K562 (cell line): ENCODE measurements around the gene KCNS1. TPM values are rescaled to one million over a fixed set of nuclear protein-coding genes. Genes with fewer than 3 reads are reported as not detected.
A peak's percentile ranks its signal among the peaks of the same experiment; 100 is the strongest.

Source experiments
- ATAC-seq: fragments of 200-7000 bp; cut with Tn5 transposase; 3 replicates; pipeline ENCODE4 v1.9.1; 2020; ENCODE audit warnings: moderate library complexity
- BruUV-seq: library from RNA; stranded (reverse); fragments of 400-500 nt; replicated peaks from 2 replicates; lab custom pipeline; 2021; lab: Mats Ljungman, UMichigan
- CTCF ChIA-PET: fragments of 300-600 bp; formaldehyde crosslinking; extraction: SDS; loops from one replicate; lab custom pipeline; 2021; ENCODE audit warnings: low intra/inter-chr PET ratio; lab: Yijun Ruan, JAX
- POLR2A ChIA-PET: fragments of 300-600, 350-650 bp; sonication (Branson Sonifier 250); formaldehyde crosslinking; extraction: SDS; loops from one replicate; lab custom pipeline; 2021; ENCODE audit warnings: antibody characterized with exemption, inconsistent platforms; lab: Yijun Ruan, JAX
- DNase-seq, 4 experiments: peaks; one replicate each; pipeline versions ENCODE4 v3.0.0 to v3.0.0-alpha.2; 2011 to 2018; ENCODE audit warnings: low spot score in 3 of 4, mixed read lengths in 3 of 4; ENCODE audit errors: extremely low read depth in 1 of 4
- FAIRE-seq: peaks from 2 replicates; lab custom pipeline; 2011; peaks lifted over from hg19 to GRCh38; lab: Jason Lieb, UNC
- H2AFZ ChIP-seq: 2 replicates; pipeline ENCODE4 v1.6.0; 2011; ENCODE audit warnings: low read depth, low read length, control low read depth, inconsistent platforms
- H3K27ac ChIP-seq: fragments of 200-600 bp; 3 replicates; pipeline ENCODE4 v1.8.0; 2011; ENCODE audit warnings: low read depth, mild to moderate bottlenecking, control low read depth, inconsistent platforms, low read length, moderate library complexity, mixed read lengths; ENCODE audit errors: extremely low read depth
- H3K27me3 ChIP-seq, 2 experiments: fragments of 300-600 bp in 1 of 2; 2 replicates in 1 of 2; 3 replicates in 1 of 2; pipeline versions ENCODE4 v1.6.0 to v1.8.0; 2011; ENCODE audit warnings: inconsistent platforms in 2 of 2, low read length in 2 of 2, mild to moderate bottlenecking in 1 of 2, mixed read lengths in 1 of 2, moderate library complexity in 1 of 2; ENCODE audit not compliant: control insufficient read depth in 2 of 2, insufficient read depth in 2 of 2
- H3K36me3 ChIP-seq: fragments of 300-600 bp; 3 replicates; pipeline ENCODE4 v1.8.0; 2011; ENCODE audit warnings: mild to moderate bottlenecking, low read length, inconsistent platforms; ENCODE audit not compliant: control insufficient read depth, insufficient read depth
- H3K4me1 ChIP-seq, 2 experiments: fragments of 200-600 bp in 1 of 2; replicated peaks in 1 of 2; 2 replicates in 1 of 2; 3 replicates in 1 of 2; pipeline versions ENCODE4 v1.5.1 to v1.8.0; 2011; ENCODE audit warnings: inconsistent platforms in 2 of 2, low read length in 2 of 2, mild to moderate bottlenecking in 1 of 2, mixed read lengths in 1 of 2, moderate library complexity in 1 of 2; ENCODE audit not compliant: control insufficient read depth in 2 of 2, insufficient read depth in 2 of 2
- H3K4me2 ChIP-seq: 2 replicates; pipeline ENCODE4 v1.6.1; 2011; ENCODE audit warnings: low read length, control low read depth, inconsistent platforms, mixed read lengths; ENCODE audit not compliant: insufficient read depth
- H3K4me3 ChIP-seq: fragments of 200-600 bp; sonication (generic), shearing (Covaris generic); 2 replicates; pipeline ENCODE4 v1.5.1; 2016; ENCODE audit warnings: control low read depth, inconsistent platforms
- H3K79me2 ChIP-seq: fragments of 200-600 bp; 3 replicates; pipeline ENCODE4 v1.8.0; 2011; ENCODE audit warnings: low read length, inconsistent platforms; ENCODE audit not compliant: control insufficient read depth, insufficient read depth
- H3K9ac ChIP-seq, 2 experiments: 2 replicates each; pipeline versions ENCODE4 v1.6.0 to v1.6.1; 2011; ENCODE audit warnings: low read depth in 2 of 2, low read length in 2 of 2, control low read depth in 1 of 2, inconsistent platforms in 1 of 2, mild to moderate bottlenecking in 1 of 2, mixed read lengths in 1 of 2; ENCODE audit not compliant: insufficient read depth in 1 of 2
- H3K9me1 ChIP-seq: one replicate; pipeline ENCODE4 v1.6.0; 2011; ENCODE audit warnings: inconsistent platforms, mild to moderate bottlenecking, low read length, moderate library complexity; ENCODE audit not compliant: control insufficient read depth, insufficient read depth
- H3K9me3 ChIP-seq: replicated peaks from 2 replicates; pipeline ENCODE4 v1.5.1; 2011; ENCODE audit warnings: low read depth, low read length, inconsistent platforms; ENCODE audit not compliant: control insufficient read depth, insufficient read depth
- H4K20me1 ChIP-seq: replicated peaks from 2 replicates; pipeline ENCODE4 v1.6.1; 2011; ENCODE audit warnings: low read length, inconsistent platforms, mixed read lengths; ENCODE audit not compliant: control insufficient read depth, insufficient read depth
- DACH1 ChIP-seq: fragments of 450-650 bp; IDR thresholded peaks from 2 replicates; pipeline ENCODE4 v1.6.1; 2018; ENCODE audit not compliant: partially characterized antibody
- EP400 ChIP-seq: fragments of 450-650 bp; IDR thresholded peaks from 2 replicates; pipeline ENCODE4 v1.6.1; 2017; ENCODE audit warnings: antibody characterized with exemption, mild to moderate bottlenecking, moderate library complexity
- EZH2 ChIP-seq: IDR thresholded peaks from 2 replicates; pipeline ENCODE4 v1.6.1; 2012; ENCODE audit warnings: low read depth, mild to moderate bottlenecking, inconsistent platforms, low read length, borderline replicate concordance
- FOXP4 ChIP-seq: sonication (generic); formaldehyde crosslinking; IDR thresholded peaks from 2 replicates; pipeline ENCODE4 v1.8.0; 2022; ENCODE audit warnings: mild to moderate bottlenecking, missing genetic modification reagents, borderline replicate concordance
- MEF2D ChIP-seq: conservative IDR thresholded peaks from 2 replicates; pipeline ENCODE4 v1.6.1; 2016; ENCODE audit warnings: low read depth, missing genetic modification characterization, missing compliant biosample characterization
- MYC ChIP-seq, 2 experiments: fragments of 250-450 bp in 1 of 2; sonication (Bioruptor Pico) in 1 of 2; IDR thresholded peaks; 2 replicates each; pipeline versions ENCODE4 v1.5.1 to v1.6.1; 2012 to 2021; ENCODE audit warnings: low read depth in 2 of 2, borderline replicate concordance in 1 of 2, improper control_type of control experiment in 1 of 2, low read length in 1 of 2, mild to moderate bottlenecking in 1 of 2, moderate library complexity in 1 of 2
- NR2F6 ChIP-seq: fragments of 450-650 bp; formaldehyde crosslinking; IDR thresholded peaks from 2 replicates; pipeline ENCODE4 v1.4.0; 2020; ENCODE audit warnings: mild to moderate bottlenecking
- ZNF3 ChIP-seq: fragments of 250-450 bp; sonication (Bioruptor Pico); IDR thresholded peaks from 2 replicates; pipeline ENCODE4 v1.5.0; 2021; ENCODE audit warnings: mild to moderate bottlenecking, moderate library complexity
- ZNF77 ChIP-seq: fragments of 250-450 bp; sonication (Bioruptor Pico); IDR thresholded peaks from 2 replicates; pipeline ENCODE4 v1.5.0; 2020
- WGBS: fragments of 100-300 bp; shearing (Covaris generic); methylation state at CpG from one replicate; pipeline ENCODE4 v1.1.6; 2016; ENCODE audit warnings: low coverage, mixed read lengths; ENCODE audit not compliant: insufficient coverage; ENCODE audit errors: missing lambda C conversion rate; 5-methylcytosine and 5-hydroxymethylcytosine counted together
- in situ Hi-C: fragments of 300-500 bp; cut with MboI; formaldehyde crosslinking; loops from 4 replicates; pipeline ENCODE4 v1.15.0; 2018; ENCODE audit warnings: inconsistent platforms, mixed read lengths
- intact Hi-C: fragments of 100-400 bp; cut with micrococcal nuclease; formaldehyde crosslinking; loops from 2 replicates; pipeline ENCODE4 v1.14.2; 2022
- polyA plus RNA-seq, 8 experiments: library from polyadenylated mRNA; depleted of rRNA in 4 of 8; stranded (reverse) in 5 of 8; unstranded in 3 of 8; fragments of >200 nt; fragmentation: Nextera tagmentation in 2 of 8; fragmentation: Illumina TruSeq in 1 of 8; extraction: Ambion mirVana in 2 of 8; extraction: Trizol in 1 of 8; gene quantifications; 2 replicates each; pipeline versions ENCODE4 v1.2.1 to v1.2.3, GENCODE V29; 2011 to 2014; ENCODE audit warnings: inconsistent platforms in 1 of 8, missing spikeins in 1 of 8
- total RNA-seq, 7 experiments: library from RNA; depleted of rRNA in 6 of 7; stranded (reverse); fragments of >200 nt in 6 of 7; fragmentation: Illumina TruSeq in 2 of 7; extraction: Trizol in 2 of 7; gene quantifications; 2 replicates each; pipeline versions ENCODE4 v1.2.1 to v1.2.3, GENCODE V29; 2011 to 2021; ENCODE audit warnings: low replicate concordance in 1 of 7
- TF ChIP-seq, protein P1 (sequence below): sonication (generic); IDR thresholded peaks from 2 replicates; pipeline ENCODE4 v1.6.1; 2016
- TF ChIP-seq, protein P2 (sequence below): fragments of 250-450 bp; sonication (Bioruptor Pico); IDR thresholded peaks from 2 replicates; pipeline ENCODE4 v1.5.0; 2022; ENCODE audit warnings: mild to moderate bottlenecking
- TF ChIP-seq, protein P3 (sequence below): conservative IDR thresholded peaks from 2 replicates; pipeline ENCODE4 v1.6.1; 2011; ENCODE audit warnings: low read depth, mild to moderate bottlenecking, low read length; ENCODE audit not compliant: control insufficient read depth
- TF ChIP-seq, protein P4 (sequence below): fragments of 250-450 bp; sonication (Bioruptor Pico); IDR thresholded peaks from 2 replicates; pipeline ENCODE4 v1.4.0; 2020; ENCODE audit warnings: mild to moderate bottlenecking, moderate library complexity

Gene KCNS1
- total and polyA plus RNA-seq, 9 of the 15 experiments (the other 6 are each of a cell fraction or from before 2014, with no cell fraction given): not detected

DNA sequence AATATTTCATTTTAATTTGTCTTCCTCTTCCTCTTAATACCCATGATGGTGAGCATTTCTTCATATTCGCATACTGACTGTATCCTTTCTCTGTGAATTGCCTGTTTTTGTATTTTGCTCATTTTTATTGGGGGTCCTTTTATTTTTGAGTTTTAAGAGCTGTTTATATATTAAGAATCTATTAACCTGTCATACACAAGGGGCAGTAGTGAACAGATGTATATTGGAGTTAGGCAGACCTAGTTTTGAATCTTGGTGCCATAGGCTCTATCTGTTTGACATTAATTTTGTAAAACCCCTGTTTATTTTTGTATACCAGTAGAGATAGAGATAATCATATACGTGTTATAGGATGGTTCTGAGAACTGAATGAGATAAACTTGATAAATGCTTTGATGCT lies 17.1 kb upstream of the KCNS1 start:
- H3K9me3 ChIP-seq: no peaks in the 10 kb centered on the region
- no peaks in the 10 kb centered on the region for H3K4me1 ChIP-seq
- no TSS peak for BruUV-seq
- no peak for ATAC-seq
- no peak for FAIRE-seq
- no peaks in the 10 kb centered on the region for H3K36me3 ChIP-seq
- ChIA-PET POLR2A (interaction anchor here (0.8 to 1.3 kb wide), 2 partner anchors 9 to 11 kb away, joined by 3 read pairs; no protein-coding TSS in a partner anchor), CTCF (no interaction called here)
- H3K9me1 ChIP-seq: no peaks in the 10 kb centered on the region
- H3K79me2 ChIP-seq: no peaks in the 10 kb centered on the region
- H4K20me1 ChIP-seq: no peaks in the 10 kb centered on the region
- 0% methylated on average over 2 of the region's 2 CpGs for WGBS
- in situ Hi-C loops: no loop called here
- no peak overlapping the region for H3K9ac ChIP-seq
- H3K27ac ChIP-seq: no peak overlapping the region
- intact Hi-C loops: no loop called here
- H3K27me3 ChIP-seq: peaks cover 11 to 17% of the 10 kb centered on the region in 2 experiments
- H2AFZ ChIP-seq: no peak overlapping the region
- H3K4me2 ChIP-seq: no peak overlapping the region
- DNase-seq: peak in 1 of 4 experiments; percentile 29
- no peak overlapping the region for H3K4me3 ChIP-seq
- TF ChIP-seq, protein P1, sequence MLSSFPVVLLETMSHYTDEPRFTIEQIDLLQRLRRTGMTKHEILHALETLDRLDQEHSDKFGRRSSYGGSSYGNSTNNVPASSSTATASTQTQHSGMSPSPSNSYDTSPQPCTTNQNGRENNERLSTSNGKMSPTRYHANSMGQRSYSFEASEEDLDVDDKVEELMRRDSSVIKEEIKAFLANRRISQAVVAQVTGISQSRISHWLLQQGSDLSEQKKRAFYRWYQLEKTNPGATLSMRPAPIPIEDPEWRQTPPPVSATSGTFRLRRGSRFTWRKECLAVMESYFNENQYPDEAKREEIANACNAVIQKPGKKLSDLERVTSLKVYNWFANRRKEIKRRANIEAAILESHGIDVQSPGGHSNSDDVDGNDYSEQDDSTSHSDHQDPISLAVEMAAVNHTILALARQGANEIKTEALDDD: no peak
- no peak for TF ChIP-seq FOXP4 (CRISPR knock-in tag)
- TF ChIP-seq, protein P2, sequence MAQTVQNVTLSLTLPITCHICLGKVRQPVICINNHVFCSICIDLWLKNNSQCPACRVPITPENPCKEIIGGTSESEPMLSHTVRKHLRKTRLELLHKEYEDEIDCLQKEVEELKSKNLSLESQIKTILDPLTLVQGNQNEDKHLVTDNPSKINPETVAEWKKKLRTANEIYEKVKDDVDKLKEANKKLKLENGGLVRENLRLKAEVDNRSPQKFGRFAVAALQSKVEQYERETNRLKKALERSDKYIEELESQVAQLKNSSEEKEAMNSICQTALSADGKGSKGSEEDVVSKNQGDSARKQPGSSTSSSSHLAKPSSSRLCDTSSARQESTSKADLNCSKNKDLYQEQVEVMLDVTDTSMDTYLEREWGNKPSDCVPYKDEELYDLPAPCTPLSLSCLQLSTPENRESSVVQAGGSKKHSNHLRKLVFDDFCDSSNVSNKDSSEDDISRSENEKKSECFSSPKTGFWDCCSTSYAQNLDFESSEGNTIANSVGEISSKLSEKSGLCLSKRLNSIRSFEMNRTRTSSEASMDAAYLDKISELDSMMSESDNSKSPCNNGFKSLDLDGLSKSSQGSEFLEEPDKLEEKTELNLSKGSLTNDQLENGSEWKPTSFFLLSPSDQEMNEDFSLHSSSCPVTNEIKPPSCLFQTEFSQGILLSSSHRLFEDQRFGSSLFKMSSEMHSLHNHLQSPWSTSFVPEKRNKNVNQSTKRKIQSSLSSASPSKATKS (CRISPR knock-in tag): no peak
- no peak for TF ChIP-seq NR2F6 (CRISPR knock-in tag)
- TF ChIP-seq MEF2D: no peak
- TF ChIP-seq, protein P3, sequence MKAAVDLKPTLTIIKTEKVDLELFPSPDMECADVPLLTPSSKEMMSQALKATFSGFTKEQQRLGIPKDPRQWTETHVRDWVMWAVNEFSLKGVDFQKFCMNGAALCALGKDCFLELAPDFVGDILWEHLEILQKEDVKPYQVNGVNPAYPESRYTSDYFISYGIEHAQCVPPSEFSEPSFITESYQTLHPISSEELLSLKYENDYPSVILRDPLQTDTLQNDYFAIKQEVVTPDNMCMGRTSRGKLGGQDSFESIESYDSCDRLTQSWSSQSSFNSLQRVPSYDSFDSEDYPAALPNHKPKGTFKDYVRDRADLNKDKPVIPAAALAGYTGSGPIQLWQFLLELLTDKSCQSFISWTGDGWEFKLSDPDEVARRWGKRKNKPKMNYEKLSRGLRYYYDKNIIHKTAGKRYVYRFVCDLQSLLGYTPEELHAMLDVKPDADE: no peak
- no peak for TF ChIP-seq MYC (IDR thresholded peaks at IDR 0.05; ENCODE audit: low read depth, low read length)
- no peak for TF ChIP-seq MYC (CRISPR knock-in tag; IDR thresholded peaks at IDR 0.05; ENCODE audit: borderline replicate concordance, low read depth)
- TF ChIP-seq EP400: no peak
- no peak for TF ChIP-seq ZNF77
- no peak for TF ChIP-seq EZH2
- TF ChIP-seq, protein P4, sequence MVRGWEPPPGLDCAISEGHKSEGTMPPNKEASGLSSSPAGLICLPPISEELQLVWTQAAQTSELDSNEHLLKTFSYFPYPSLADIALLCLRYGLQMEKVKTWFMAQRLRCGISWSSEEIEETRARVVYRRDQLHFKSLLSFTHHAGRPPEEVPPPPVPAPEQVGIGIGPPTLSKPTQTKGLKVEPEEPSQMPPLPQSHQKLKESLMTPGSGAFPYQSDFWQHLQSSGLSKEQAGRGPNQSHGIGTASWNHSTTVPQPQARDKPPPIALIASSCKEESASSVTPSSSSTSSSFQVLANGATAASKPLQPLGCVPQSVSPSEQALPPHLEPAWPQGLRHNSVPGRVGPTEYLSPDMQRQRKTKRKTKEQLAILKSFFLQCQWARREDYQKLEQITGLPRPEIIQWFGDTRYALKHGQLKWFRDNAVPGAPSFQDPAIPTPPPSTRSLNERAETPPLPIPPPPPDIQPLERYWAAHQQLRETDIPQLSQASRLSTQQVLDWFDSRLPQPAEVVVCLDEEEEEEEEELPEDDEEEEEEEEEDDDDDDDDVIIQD: no peak
- no peak for TF ChIP-seq ZNF3 (CRISPR knock-in tag)
- no peak for TF ChIP-seq DACH1
